Measurements from ENCODE around the gene DCTN3.

- no peak for TF ChIP-seq NFIC (IDR thresholded peaks at IDR 0.05)
- no peak for TF ChIP-seq CEBPB (IDR thresholded peaks at IDR 0.05)
- TF ChIP-seq USF1 (IDR thresholded peaks at IDR 0.05) = no peak
- TF ChIP-seq YY1 (IDR thresholded peaks at IDR 0.05; ENCODE audit: low read depth) = no peak
- TF ChIP-seq EP300 (IDR thresholded peaks at IDR 0.05; ENCODE audit: borderline replicate concordance) = no peak
- TF ChIP-seq REST (IDR thresholded peaks at IDR 0.05; ENCODE audit: low read depth) = no peak
- no peak for TF ChIP-seq EGR1 (IDR thresholded peaks at IDR 0.05)
- no peak for TF ChIP-seq FOXM1 (IDR thresholded peaks at IDR 0.05; ENCODE audit: borderline replicate concordance, low read depth)
- TF ChIP-seq CREB1 (IDR thresholded peaks at IDR 0.05; ENCODE audit: low read depth) = no peak
Measured at GRCh38 chr9:34568133-34568532, 52.2 kb downstream of the DCTN3 start.

Measured in Ishikawa (cell line).